ENCODE measurements around the gene MACROD1. TPM values are rescaled to one million over a fixed set of nuclear protein-coding genes. Genes with fewer than 3 reads are reported as not detected.

MACROD1 gene
- total and polyA plus RNA-seq, 2 of the 13 experiments (the other 11 are each of a cell fraction or from before 2014, with no cell fraction given): 23.1 to 34.5 TPM

- H3K4me1 ChIP-seq (ENCODE audit: insufficient read depth, low read length): no peaks in the 10 kb centered on the region
- peaks cover 51 to 85% of the 10 kb centered on the region in 2 experiments for H3K36me3 ChIP-seq (replicated peaks in 1 of 2; ENCODE audit: control insufficient read depth in 1 of 2, insufficient read depth in 2 of 2, low read length in 2 of 2)
- ChIA-PET POLR2A (interaction anchor here (1.5 kb wide), 1 partner anchor 11 kb away, joined by 6 read pairs; the partner anchor contains the start of gene STIP1), CTCF (ENCODE audit: low intra/inter-chr PET ratio, low total read pairs) (no interaction called here)
- no peaks in the 10 kb centered on the region for H4K20me1 ChIP-seq (ENCODE audit: insufficient read depth, low read length)
- H3K79me2 ChIP-seq (ENCODE audit: insufficient read depth, low read length): peaks cover 14% of the 10 kb centered on the region
- no peak overlapping the region for H2AFZ ChIP-seq (ENCODE audit: low read length)
- no peak for FAIRE-seq
- ATAC-seq: no peak
- no peaks in the 10 kb centered on the region for H3K27me3 ChIP-seq (ENCODE audit: control insufficient read depth in 1 of 2, insufficient read depth in 2 of 2, low read length in 2 of 2)
- BruUV-seq (replicated peaks): no TSS peak
- H3K9me3 ChIP-seq (ENCODE audit: low read length): no peaks in the 10 kb centered on the region
- no peak overlapping the region for H3K9ac ChIP-seq (ENCODE audit: insufficient read depth, low read depth, low read length)
- 95% methylated on average over 9 of the region's 9 CpGs for WGBS (ENCODE audit: low lambda C conversion rate)
- in situ Hi-C loops (cut with HindIII; ENCODE audit: extremely low pct_ligation_motif_present, low pct_unique_long_range_greater_than_20kb) (no loop called here), intact Hi-C loops (cut with micrococcal nuclease; ENCODE audit: unreplicated experiment) (no loop called here)
- no peak overlapping the region for H3K4me2 ChIP-seq (ENCODE audit: low read depth, low read length)
- no peak for DNase-seq (ENCODE audit: low spot score)
- TF ChIP-seq, protein P1, sequence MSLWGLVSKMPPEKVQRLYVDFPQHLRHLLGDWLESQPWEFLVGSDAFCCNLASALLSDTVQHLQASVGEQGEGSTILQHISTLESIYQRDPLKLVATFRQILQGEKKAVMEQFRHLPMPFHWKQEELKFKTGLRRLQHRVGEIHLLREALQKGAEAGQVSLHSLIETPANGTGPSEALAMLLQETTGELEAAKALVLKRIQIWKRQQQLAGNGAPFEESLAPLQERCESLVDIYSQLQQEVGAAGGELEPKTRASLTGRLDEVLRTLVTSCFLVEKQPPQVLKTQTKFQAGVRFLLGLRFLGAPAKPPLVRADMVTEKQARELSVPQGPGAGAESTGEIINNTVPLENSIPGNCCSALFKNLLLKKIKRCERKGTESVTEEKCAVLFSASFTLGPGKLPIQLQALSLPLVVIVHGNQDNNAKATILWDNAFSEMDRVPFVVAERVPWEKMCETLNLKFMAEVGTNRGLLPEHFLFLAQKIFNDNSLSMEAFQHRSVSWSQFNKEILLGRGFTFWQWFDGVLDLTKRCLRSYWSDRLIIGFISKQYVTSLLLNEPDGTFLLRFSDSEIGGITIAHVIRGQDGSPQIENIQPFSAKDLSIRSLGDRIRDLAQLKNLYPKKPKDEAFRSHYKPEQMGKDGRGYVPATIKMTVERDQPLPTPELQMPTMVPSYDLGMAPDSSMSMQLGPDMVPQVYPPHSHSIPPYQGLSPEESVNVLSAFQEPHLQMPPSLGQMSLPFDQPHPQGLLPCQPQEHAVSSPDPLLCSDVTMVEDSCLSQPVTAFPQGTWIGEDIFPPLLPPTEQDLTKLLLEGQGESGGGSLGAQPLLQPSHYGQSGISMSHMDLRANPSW (CRISPR knock-in tag; IDR thresholded peaks at IDR 0.05; ENCODE audit: borderline replicate concordance): no peak
- TF ChIP-seq ZNF691 (CRISPR knock-in tag; IDR thresholded peaks at IDR 0.05; ENCODE audit: borderline replicate concordance, low read depth): no peak
- TF ChIP-seq SOX13 (IDR thresholded peaks at IDR 0.05): no peak
- TF ChIP-seq SOX13 (CRISPR knock-in tag; conservative IDR thresholded peaks at IDR 0.05 in 1 of 2, IDR thresholded peaks at IDR 0.05 in 1 of 2): no peak
- TF ChIP-seq, protein P2, sequence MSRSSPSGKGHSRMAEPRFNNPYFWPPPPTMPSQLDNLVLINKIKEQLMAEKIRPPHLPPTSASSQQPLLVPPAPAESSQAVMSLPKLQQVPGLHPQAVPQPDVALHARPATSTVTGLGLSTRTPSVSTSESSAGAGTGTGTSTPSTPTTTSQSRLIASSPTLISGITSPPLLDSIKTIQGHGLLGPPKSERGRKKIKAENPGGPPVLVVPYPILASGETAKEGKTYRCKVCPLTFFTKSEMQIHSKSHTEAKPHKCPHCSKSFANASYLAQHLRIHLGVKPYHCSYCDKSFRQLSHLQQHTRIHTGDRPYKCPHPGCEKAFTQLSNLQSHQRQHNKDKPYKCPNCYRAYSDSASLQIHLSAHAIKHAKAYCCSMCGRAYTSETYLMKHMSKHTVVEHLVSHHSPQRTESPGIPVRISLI (CRISPR knock-in tag; IDR thresholded peaks at IDR 0.05; ENCODE audit: borderline replicate concordance): no peak
- H3K4me3 ChIP-seq (replicated peaks in 1 of 3; ENCODE audit: insufficient read depth in 1 of 3, low read depth in 2 of 3, low read length in 3 of 3): no peak overlapping the region
- no peak overlapping the region for H3K27ac ChIP-seq (ENCODE audit: extremely low read length, insufficient read depth, low read length)
These were observed 30.7 kb upstream of the MACROD1 start for GRCh38 chr11:64196626-64197025.

Data from HepG2 (cell line).